Spinal cord (tissue), 10 donors: Measurements from ENCODE around the gene ATXN1. TPM values are rescaled to one million over a fixed set of nuclear protein-coding genes. Genes with fewer than 3 reads are reported as not detected.

Experiments
- DNase-seq, 6 donors: peaks; one replicate each; pipeline versions ENCODE4 v3.0.0 to v3.0.0-alpha.2; 2013 to 2015; ENCODE audit warnings: low spot score in 6 of 6, low read depth in 4 of 6
- H3K27ac ChIP-seq: one replicate; pipeline ENCODE4 v1.5.1; 2013; ENCODE audit warnings: low read depth, low read length, control low read depth
- H3K27me3 ChIP-seq: one replicate; pipeline ENCODE4 v1.6.1; 2013; ENCODE audit warnings: low read length; ENCODE audit not compliant: control insufficient read depth, insufficient read depth
- H3K36me3 ChIP-seq: one replicate; pipeline ENCODE4 v1.6.1; 2013; ENCODE audit warnings: low read length; ENCODE audit not compliant: control insufficient read depth, insufficient read depth
- H3K4me1 ChIP-seq: one replicate; pipeline ENCODE4 v1.6.1; 2013; ENCODE audit warnings: low read length; ENCODE audit not compliant: control insufficient read depth, insufficient read depth
- H3K4me3 ChIP-seq: one replicate; pipeline ENCODE4 v1.5.1; 2013; ENCODE audit warnings: low read depth, low read length, control low read depth
- H3K9me3 ChIP-seq: one replicate; pipeline ENCODE4 v1.6.1; 2013; ENCODE audit warnings: low read length; ENCODE audit not compliant: control insufficient read depth, insufficient read depth
- WGBS: methylation state at CpG from one replicate; pipeline ENCODE4 v1.1.5; 2013; ENCODE audit warnings: missing lambda C conversion rate; ENCODE audit not compliant: insufficient coverage; 5-methylcytosine and 5-hydroxymethylcytosine counted together
- polyA plus RNA-seq, 2 donors: library from polyadenylated mRNA; unstranded; fragments of 120-200 nt; gene quantifications; one replicate each; pipeline ENCODE4 v1.2.1, GENCODE V29; 2013; ENCODE audit not compliant: insufficient read length in 2 of 2
- total RNA-seq, 2 donors: library from RNA; depleted of rRNA in 1 of 2; stranded (reverse); fragments of 120-200 nt in 1 of 2; fragments of >200 nt in 1 of 2; gene quantifications; one replicate each; pipeline versions ENCODE4 v1.2.3 to v1.2.4, GENCODE V29; 2013 to 2014
- donor health status: healthy.

Gene ATXN1
- total and polyA plus RNA-seq, 4 donors, result 20.2 to 50.1 (median 31.7) TPM

DNA sequence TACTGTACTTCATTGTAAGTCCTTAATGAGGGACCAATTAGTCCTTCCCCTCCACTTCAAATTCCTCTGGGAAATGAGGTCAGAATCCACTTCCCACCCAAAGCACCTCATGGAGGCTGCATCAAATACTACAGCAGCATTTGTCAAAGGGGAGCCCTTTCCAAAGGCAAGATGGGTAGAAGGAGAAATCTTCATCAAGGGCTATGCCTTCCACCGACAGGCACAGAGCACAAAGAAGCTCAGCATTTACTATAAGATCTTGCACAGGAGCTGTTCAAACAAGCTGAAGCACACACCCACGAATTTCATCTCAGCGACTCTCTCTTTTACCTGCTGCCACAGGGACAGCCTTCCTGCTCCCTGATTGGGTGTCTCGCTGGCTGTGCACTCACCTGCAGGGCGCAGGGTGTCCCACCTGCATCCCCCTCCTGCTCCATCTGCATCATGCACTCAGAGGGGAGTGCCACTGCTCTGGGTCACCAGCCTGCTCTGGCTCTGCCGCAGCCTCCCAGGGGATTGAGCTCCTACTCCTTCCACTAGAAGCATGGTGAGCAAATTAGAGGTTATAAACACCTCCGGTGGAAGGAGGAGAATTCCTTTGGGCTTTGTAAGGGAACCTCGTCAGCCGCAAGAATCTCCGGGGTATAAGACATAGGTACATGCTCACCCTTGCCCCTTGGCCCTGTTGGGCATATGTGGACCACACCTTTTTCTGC, 164.5 kb downstream of the ATXN1 start:
- Histone ChIP-seq H3K4me1 (peaks cover 7% of the 10 kb centered on the region), H3K27me3 (no peaks in the 10 kb centered on the region), H3K4me3 (no peak overlapping the region), H3K9me3 (no peaks in the 10 kb centered on the region), H3K36me3 (peaks cover 2% of the 10 kb centered on the region), H3K27ac (no peak overlapping the region)
- 81% methylated on average over 8 of the region's 10 CpGs for WGBS
- DNase-seq, result no peak

DNA sequence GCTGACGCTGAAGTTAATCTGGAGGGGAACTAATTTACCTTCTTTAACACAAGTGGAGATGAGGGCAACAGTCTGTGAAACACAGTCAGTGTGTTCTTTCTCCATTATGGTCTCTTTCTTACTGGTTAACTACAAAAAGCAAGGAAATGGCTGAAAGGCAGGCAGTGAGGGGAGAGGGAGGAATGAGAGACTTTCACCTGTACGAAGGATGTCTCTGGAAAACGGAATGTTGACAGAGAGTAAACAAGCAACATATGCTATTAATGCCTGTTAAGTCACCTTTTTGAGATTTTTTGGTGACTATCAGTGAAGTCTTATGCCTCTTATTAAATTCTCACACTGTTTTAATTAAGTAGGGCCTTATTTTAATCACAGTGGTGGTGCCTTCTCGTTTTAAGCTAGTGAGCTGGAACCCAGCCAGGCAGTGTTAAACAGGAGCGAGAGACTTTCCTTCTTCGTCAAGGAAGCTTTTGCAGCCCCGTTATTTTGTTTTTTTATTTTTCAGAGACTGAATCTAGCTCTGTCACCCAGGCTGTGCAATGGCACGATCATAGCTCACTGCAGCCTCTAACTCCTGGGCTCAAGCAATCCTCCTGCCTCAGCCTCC, 165.6 kb downstream of the ATXN1 start:
- no peak overlapping the region for H3K4me3 ChIP-seq
- H3K4me1 ChIP-seq, result peaks cover 7% of the 10 kb centered on the region
- H3K9me3 ChIP-seq, result no peaks in the 10 kb centered on the region
- peaks cover 2% of the 10 kb centered on the region for H3K36me3 ChIP-seq
- no peak overlapping the region for H3K27ac ChIP-seq
- no peaks in the 10 kb centered on the region for H3K27me3 ChIP-seq
- peak in 2 of 6 donors; percentile 47 to 60 for DNase-seq
- 42% methylated on average over 5 of the region's 8 CpGs for WGBS

DNA sequence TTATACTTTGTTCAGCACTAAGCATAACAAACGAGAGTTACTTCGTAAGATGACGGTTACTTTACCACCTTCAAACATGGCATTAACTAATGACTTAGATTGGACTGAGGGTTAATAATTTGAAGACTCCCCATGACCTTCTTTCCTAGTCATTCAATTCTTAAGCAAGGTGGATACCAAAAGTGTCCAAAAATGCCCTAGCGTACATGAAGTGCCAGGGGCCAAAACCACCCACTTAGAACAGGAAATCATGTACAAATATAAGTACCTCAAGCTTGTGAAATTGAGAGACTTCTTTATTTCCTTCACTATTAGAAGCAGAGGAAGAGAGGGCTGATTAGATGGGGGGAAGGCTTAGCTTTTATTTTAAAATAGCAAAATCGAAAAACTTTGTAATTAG, 166.4 kb downstream of the ATXN1 start:
- Histone ChIP-seq H3K27ac (no peak overlapping the region), H3K4me3 (no peak overlapping the region), H3K9me3 (no peaks in the 10 kb centered on the region), H3K27me3 (no peaks in the 10 kb centered on the region), H3K4me1 (peaks cover 7% of the 10 kb centered on the region), H3K36me3 (peaks cover 2% of the 10 kb centered on the region)
- no peak for DNase-seq
- no CpG with 5 or more reads among the region's 5 CpGs for WGBS

DNA sequence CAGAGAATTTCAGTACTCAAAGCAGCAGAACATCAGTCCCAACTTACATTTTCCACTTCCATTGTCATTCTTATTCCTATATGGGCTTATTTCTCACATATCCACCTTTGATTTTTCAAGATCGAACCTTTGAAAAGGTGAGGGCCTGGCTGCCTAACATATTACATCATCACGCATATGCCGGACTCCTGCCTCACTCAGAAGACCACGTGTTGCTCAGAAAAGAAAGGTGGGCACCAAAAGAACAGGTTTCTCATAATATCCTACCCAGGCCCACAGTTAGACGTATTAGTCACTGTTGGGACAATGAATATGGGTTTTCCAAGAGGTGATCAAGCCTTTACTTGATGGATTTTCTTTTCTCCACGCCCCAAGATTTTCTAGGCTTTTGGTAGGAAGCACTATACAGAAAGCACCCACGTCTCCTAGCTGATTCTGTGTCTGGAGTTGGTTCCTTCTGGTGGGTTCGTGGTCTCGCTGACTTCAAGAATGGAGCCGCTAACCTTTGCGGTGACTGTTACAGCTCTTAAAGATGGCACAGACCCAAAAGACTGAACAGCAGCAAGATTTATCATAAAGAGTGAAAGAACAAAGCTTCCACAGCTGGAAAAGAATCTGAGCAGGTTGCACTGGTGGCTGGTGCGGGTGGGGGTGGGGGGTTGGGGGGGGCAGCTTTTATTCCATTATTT, 168.9 kb downstream of the ATXN1 start:
- no peak for DNase-seq
- Histone ChIP-seq H3K27me3 (no peaks in the 10 kb centered on the region), H3K4me1 (peaks cover 6% of the 10 kb centered on the region), H3K9me3 (no peaks in the 10 kb centered on the region), H3K36me3 (peaks cover 2% of the 10 kb centered on the region), H3K27ac (no peak overlapping the region), H3K4me3 (no peak overlapping the region)
- WGBS, result 98% methylated on average over 6 of the region's 12 CpGs

DNA sequence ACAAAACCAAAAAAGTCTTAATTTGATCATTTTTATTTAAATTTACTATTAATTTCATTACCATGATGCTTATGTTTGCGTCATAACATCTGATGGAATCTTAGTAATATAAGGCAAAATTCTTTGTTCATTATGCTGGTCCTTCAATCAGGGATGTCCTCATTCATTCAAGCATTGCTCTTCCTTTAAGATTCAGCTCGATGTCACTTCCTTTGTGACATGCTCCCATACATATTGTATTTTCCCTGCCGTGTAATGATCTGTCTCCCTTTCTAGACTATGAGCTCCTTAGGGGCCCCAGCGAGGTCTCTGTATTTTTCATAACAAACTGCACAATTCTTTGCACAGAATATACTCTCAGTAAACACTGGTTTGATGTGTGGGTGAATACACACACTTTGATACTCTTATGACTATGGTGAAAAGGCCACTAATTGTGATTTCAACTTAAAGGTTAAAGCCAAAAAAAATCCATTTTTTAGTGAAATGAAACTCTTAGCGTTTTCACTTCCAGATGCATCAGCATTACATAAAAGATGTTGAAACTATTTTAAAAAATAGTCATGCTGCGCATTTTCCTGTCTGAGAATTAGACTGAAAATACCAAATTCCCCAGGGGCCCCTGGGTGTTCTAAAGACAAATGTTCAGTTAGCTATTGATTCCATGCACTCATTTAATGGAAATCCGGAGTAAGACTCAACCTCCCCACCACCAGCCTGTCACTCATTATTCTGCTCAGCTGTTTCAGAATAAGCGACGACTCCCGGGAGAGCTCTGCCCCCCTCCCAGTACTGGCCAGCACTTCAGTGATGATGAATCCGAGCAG, 169.7 kb downstream of the ATXN1 start:
- DNase-seq, result no peak
- 68% methylated on average over 6 of the region's 11 CpGs for WGBS
- Histone ChIP-seq H3K4me1 (no peaks in the 10 kb centered on the region), H3K9me3 (no peaks in the 10 kb centered on the region), H3K4me3 (no peak overlapping the region), H3K27ac (no peak overlapping the region), H3K36me3 (no peaks in the 10 kb centered on the region), H3K27me3 (no peaks in the 10 kb centered on the region)

DNA sequence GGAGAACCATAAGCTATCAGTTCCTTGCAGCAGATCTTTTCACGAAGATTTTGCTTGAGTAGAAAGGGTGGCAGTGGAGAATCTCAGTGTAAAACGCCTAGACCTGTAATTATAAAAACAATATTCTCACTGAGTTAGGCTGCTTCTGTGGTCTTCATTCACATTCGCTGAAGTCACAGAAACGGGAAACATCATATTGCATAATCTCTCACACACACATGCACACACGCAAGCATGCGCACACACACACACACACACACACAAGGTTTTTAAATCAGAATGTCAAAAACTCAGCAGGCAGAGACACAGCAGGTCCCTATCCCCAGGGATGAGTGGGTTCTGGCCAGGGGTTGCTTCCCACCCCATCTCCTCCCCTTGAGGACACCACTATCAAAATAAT, 175.5 kb downstream of the ATXN1 start:
- Histone ChIP-seq H3K27ac (no peak overlapping the region), H3K4me3 (no peak overlapping the region), H3K27me3 (no peaks in the 10 kb centered on the region), H3K9me3 (no peaks in the 10 kb centered on the region), H3K4me1 (no peaks in the 10 kb centered on the region), H3K36me3 (peaks cover 7% of the 10 kb centered on the region)
- 80% methylated on average over 2 of the region's 6 CpGs for WGBS
- DNase-seq, result no peak

DNA sequence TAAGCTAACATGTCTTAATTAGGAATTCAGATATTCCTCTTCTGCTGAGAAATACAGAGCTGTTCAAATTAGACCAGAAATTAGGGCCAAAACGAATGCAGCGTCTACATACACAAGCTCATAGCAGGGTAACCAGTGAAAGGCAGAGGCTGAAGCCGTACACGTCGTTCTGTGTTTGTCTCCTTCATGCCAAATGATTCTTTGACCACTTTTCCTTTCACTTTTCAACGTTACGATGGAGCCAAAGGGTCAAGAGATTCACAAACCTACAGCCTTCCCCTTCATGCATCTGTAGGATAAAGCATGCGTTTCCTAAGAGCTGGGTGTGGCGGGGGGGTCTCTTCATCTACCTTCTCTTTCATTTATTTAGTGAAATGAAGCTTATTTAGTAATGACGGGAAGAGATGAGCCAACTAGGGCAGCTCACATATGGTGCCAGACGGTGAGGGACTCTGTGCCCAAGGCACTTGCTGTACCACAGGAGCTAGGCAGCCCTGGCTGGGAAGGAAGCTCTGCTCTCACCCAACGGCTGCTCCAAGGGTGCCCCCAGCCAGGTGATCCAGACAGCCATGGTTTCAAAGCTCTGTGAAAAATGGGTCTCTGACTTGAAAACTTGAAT, 178.0 kb downstream of the ATXN1 start:
- Histone ChIP-seq H3K4me1 (no peaks in the 10 kb centered on the region), H3K4me3 (no peak overlapping the region), H3K27ac (no peak overlapping the region), H3K27me3 (no peaks in the 10 kb centered on the region), H3K36me3 (peaks cover 7% of the 10 kb centered on the region), H3K9me3 (no peaks in the 10 kb centered on the region)
- 90% methylated on average over 8 of the region's 12 CpGs for WGBS
- DNase-seq, result peak in 1 of 6 donors; percentile 67

DNA sequence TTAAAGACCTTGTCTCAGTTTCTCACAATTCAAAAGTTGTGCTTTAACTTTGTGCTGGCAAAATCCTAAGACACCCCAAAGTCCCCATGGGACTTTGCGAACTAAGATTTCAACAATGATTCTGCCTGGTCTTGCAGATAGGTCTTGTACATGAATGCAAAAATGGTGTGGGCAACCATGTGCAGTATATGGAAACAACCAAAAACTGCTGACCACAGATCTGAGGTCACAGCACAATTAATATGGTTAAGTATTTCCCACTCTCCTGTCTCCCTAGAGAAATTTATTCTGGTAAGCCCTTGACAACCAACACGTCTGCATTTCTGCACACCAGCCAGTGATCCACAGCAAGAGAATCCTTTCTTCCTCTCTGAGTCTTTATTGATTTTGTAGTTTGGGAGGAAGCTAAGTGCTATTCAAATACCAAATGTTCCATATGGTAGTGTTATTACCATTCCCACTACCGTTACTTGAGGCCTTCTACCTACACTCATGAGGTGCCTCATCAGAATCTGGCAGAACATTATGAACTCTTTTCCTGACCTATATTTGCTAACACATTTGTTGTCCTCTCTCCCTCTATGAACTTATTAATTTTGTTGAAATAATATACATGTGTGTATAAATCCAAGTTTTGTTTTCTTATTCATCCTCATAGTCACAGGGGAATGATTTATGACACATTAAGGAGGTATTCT, 178.7 kb downstream of the ATXN1 start:
- no peak for DNase-seq
- no peak overlapping the region for H3K27ac ChIP-seq
- no peaks in the 10 kb centered on the region for H3K27me3 ChIP-seq
- no peaks in the 10 kb centered on the region for H3K4me1 ChIP-seq
- no peak overlapping the region for H3K4me3 ChIP-seq
- H3K9me3 ChIP-seq, result no peaks in the 10 kb centered on the region
- peaks cover 7% of the 10 kb centered on the region for H3K36me3 ChIP-seq
- no CpG with 5 or more reads among the region's 3 CpGs for WGBS
